Measurements from ENCODE around the gene WNT11.

WNT11 gene

DNA sequence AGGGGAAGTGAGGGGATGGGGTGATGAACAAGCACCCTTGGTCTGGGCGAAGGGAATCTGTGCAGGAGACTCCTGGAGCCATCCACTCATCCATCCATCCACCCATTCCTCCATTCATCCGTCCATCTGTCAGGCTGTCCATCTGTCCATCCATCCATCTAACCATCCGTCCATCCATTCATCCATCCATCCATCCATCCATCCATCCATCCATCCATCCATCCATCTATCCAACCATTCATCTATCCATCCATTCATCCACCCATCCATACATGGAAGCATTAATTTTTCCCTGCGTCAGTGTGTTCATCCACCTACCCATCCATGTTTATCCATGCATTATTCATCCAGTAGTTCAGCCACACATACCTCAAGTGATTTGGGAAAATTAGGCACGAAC is 32.0 kb downstream of the WNT11 start:
- no peak for DNase-seq (ENCODE audit: low read depth in 2 of 2)

DNA sequence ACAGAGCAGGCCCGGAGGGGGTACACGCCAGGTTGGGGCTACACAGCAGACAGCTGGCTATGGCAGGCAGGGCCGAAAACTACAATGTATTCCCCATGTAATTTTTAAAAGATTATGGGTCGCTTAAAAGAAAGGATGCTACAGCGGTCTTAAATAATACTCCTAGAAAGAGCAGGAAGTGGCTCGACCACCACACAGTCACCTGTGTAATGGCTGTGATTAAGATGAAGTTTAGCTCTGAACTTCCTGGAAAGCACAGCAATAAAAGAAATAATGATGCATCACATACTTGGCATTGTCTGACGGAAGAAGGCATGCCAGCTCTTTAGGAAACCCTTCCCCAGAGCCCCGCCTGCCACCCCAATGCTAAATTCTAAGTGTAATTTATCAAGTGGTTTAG is 32.6 kb downstream of the WNT11 start:
- no peak for DNase-seq (ENCODE audit: low read depth in 2 of 2)

DNA sequence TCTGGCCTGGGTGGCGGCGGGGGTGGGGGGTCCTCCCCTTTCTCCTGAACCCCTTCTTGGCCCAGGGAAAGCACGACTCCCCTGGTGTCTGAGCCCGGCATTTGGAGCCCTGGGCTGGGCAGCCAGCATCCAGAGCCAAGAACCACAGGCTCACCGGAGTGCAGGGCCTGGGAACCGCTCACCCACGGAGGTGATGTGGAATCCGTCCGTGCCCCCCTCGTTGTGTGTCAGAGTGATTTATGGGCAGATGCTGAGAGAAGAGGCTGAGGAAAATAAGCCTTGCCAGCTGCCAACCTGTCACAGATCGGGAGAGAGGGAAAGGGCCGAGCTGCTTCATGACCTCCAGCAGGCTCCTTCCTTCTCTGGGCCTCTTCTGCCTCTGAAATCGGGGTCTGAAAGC is 33.7 kb downstream of the WNT11 start:
- no peak for DNase-seq (ENCODE audit: low read depth in 2 of 2)

DNA sequence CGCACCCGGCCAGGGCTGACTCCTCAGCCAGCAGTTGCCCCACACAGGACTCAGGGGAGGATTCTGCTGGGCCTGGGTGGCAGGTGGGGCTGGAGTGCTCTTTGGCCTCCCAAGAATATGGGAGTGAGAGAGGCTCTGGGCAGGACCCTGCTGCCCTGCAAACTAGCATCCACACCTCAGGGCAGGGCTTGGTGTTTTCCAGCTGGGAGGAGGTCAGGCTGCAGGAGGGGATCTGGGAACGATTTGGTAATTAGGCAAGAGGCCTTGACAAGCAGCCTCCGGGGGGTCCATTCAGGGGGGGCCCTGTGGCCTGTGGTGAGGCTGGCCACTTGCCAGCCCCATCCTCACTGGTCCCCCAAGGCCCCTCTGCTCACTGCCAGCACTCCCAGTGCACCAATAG is 35.8 kb downstream of the WNT11 start:
- DNase-seq (ENCODE audit: low read depth in 2 of 2) = no peak

DNA sequence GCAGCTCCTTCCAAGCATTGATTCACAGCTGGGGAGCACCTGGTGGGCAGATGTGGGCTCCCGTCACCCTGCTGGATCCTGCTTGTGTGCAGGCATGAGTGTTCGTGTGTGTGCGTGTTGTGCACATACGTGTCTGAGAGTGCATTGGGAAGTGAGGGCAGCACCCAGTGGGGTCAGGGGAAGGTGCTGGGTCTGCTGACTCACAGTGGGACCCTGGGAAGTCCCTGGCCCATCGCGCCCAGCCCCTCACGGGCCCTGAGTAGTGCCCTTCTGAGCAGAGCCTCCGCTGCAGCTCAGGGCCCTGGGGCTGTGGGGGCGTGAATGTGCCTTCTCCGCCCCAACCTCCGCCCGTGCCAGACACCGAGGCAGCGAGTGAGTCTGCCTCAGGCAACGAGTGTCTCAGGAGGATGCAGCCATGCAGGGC is 36.8 kb downstream of the WNT11 start:
- DNase-seq (ENCODE audit: low read depth in 2 of 2) = no peak

DNA sequence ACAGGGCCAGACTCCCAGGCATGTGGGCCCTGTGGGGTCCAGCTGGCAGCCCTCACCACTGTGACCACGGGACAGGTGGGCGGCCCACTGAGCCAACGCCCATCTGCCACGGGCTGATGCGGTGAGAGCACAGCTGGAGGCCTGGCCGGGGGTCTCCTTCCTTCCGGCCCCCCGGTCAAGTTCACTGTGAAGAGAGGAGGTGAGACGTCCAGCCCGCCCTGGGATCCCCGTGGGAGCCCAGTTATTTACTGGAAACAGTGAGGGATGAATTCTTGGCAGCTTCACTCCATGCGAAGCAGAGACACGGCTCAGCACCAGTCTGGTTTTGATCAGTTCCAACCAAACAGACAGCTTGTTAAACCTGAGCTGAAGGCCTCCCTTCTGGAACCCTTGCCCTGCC is 38.7 kb downstream of the WNT11 start:
- no peak for DNase-seq (ENCODE audit: low read depth in 2 of 2)

DNA sequence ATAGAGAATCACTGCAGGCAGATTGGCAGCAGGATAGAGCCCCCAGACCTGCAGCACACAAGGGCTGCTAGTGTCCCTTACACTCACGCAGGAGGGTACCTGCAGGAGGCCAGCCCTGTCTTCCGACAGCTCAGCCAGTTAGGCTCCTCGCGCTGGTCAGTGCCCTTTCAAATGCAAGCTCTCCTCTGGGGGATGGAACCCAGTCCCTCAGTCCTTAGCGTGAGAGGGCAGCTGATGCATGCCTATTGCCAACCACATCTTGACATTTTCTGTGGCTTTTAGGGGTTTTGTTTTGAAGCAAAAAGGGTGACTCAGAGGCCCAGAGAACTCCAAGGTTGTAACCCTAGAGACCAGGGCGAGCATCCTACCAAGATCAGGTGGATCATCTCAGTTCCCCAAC is 40.0 kb downstream of the WNT11 start:
- DNase-seq (ENCODE audit: low read depth in 2 of 2) = no peak

DNA sequence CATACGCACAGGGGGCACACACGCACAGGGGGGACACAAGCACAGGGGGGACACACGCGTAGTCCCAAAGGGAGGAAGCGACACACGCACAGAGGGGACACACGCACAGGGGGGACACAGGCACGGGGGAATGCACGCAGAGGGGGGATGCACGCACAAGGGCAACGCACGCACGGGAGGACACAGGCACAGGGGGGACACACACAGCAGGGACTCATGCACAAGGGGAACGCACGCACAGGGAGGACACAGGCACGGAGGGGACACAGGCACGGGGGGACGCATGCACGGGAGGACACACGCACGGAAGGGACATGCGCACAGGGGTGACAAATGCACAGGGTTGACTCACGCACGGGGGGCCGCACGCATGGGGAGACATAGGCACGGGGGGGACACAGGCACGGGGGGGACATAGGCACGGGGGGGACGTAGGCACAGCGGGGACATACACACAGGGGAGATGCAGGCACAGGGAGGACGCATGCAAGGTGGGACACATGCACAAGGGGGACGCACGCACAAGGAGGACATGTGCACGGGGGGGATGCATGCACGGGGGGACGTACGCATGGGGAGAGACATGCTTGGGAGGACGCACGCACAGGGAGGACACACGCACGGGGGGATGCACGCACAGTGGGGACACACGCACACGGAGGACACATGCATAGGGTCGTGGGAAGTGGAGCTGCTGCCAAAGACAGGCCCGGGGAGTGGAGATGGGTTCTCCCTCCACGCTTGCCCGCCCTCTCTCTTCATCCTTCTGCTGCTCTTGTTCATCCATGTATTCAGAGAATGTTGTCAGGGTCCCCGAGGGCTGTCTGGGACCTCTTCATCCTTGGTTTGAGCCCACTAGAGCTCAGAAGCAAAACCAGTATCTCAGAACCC is 41.2 kb downstream of the WNT11 start:
- no peak for DNase-seq (ENCODE audit: low read depth in 2 of 2)

DNA sequence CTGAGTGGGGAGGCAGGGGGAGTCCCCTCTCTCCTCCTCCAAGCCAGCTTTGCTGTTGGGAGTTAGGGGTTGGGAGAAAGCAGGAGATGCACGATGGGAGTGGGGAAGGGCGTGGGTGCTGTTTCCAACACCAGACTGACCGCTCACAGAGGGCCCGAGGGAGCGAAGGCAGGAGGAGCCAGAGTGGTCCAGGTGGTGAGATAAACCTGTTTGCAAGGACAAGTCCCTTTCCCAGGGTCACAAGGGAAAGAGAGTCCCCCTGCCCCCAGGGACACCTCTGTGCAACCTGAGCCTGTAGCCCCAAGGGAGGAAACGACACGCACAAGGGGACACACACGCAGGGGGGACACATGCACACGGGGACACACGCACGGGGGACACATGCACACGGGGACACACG is 42.2 kb downstream of the WNT11 start:
- DNase-seq (ENCODE audit: low read depth in 2 of 2) = no peak

DNA sequence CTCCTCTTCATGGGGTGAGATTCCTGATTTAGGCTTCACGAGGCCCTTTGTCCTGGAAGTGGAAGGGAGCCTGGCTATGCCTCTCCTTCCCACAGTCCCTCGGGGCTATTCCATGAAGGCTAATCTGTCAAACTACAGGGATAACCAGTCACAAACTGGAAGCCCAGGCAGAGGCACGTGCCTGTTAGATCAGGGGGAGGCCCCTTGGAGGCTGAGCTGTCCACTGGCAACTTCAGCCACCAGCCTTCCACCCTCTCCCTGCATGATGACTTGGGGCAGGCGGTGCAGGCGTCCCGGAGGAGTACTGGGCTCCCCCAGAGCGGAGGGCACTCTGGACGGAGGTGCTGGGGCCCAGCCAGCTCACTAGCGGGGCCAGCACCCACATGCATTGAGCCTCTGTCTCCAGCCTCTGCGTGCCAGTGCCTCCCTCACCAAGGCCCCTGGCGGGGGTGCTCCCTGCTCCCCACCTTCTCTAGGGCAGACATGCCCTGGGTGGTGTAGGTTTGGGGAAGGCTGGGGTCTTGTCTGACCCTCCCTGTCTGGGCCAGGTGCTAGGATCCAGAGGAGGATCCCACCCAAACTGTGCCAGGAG is 42.9 kb downstream of the WNT11 start:
- DNase-seq (ENCODE audit: low read depth in 2 of 2) = no peak

DNA sequence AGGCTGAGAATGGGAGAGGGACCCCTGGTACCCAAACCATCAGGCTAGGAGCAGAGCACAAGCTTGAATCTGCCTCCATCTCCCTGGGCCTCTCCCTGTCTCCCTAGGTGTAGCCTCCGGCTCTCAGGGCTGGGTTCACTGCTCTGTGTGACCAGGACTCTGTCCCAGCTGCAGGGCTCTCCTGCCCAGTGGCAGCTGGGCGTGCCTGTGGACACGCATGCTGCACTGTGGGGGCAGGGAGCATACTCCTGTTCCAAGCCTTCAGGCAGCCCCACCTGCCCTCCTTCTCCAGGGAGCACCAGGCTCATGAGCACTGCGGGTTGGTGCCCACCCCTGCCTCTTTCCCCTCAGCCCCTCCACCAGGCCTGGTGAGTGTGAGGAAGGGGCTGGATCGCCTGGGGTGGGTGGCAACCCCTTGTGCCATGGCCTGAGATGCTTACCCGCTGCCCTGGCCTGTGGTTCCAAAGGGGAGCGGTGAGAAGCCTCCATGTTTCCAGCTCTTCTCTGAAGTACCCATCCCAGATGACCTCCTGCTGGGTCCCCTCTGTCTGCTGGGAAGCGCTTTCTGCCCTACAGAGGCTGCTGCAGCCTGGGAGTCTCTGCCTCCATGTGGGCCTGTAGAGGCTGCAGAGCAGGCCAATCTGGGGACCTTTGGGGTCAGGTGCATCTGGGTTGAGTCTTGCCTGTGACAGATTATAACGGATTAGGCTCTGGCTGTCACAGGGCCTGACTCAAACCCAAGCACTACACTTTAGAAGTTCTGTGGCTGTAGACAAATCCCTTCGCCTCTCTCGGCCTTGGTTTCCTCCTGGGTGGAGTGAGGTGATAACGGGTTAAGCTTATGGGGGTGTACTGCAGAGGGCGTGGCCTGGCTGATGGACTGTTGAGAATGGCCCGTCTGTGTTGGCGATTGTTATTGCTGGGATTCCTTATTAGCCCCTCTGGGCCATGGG is 43.7 kb downstream of the WNT11 start:
- no peak for DNase-seq (ENCODE audit: low read depth in 2 of 2)

DNA sequence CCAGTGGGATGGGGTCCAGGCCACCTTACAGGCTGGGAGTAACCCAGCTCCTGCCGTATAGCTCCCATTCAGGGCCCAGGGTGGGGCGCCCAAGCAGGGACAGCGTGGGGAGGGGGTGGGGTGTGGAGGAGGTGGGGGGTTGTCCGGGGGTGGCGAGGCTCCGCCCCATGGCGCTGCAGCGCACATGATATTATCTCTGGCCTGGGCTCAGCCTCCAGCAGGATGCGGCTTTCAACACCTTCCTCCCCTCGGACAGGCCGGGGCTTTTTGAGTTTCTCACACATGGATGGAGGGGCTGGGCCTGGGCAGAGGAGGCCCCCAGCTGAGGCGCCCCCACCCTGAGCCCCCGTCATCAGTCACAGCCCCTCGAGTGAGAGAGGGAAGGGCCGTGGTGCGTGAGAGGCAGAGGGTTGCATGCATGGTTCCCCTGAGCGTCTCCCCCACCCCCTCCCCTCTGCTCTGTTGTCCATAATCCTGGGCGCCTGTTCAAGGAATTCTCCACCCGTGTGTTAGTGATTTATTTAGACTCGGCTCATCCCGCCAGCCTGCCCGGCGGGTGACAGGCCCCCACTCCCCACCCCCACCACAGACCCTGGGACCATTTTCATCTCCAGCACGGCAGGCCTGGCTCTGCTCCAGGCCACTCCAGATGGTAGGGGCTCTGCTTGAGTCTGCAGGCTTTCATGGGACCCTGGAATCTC is 44.9 kb downstream of the WNT11 start:
- DNase-seq (ENCODE audit: low read depth in 2 of 2) = no peak

DNA sequence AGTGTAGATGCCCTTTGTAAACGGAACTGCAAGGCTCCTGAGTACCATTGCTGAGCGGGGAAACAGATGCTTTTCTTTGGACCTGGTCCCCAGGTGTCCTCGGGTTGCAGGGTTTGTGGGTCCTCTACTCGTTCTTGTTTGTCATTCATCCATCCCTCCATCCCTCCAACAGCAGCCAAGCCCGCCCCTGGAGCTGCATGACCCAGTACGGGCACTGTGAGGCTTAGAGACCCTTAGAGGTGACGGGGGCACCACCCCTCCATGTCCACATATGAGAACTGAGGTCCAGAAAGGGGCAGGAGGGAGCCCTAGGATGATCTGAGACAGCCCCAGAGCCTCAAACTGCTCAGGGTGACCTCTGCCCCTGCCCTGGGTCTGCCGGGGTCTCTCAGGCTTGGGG is 45.4 kb downstream of the WNT11 start:
- no peak for DNase-seq (ENCODE audit: low read depth in 2 of 2)

DNA sequence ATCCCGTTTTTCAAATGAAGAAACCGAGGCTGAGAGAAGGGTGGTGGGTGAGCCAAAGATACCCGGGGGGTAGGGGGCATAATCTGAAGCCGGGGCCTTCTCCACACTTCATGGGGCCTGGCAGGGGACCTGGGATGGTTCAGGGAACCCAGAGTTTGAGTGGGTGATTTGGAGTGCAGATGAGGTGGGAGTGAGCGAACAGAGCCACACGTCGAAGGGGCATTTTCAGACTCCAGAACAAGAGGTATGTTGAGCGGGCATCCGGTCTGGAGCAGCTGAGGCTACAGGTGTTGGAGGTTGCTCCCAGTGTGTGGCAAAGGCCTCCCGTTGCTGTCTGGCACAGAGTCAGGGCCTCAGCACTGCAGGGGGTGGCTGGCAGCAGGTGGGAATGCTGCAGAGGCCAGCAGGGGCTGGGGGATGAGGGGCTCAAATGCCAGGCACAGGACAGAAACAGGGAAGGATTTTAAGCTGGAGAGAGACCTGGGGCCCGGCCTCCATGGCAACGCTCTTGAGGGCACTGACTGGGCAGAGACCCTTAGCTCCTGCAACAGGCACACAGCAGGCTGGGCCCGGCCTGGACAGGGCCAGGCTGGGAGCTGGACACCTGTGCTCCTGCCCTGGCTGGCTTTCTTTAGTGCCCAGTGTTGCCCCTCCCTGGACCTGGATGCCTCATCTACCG is 46.2 kb downstream of the WNT11 start:
- DNase-seq (ENCODE audit: low read depth in 2 of 2) = no peak

DNA sequence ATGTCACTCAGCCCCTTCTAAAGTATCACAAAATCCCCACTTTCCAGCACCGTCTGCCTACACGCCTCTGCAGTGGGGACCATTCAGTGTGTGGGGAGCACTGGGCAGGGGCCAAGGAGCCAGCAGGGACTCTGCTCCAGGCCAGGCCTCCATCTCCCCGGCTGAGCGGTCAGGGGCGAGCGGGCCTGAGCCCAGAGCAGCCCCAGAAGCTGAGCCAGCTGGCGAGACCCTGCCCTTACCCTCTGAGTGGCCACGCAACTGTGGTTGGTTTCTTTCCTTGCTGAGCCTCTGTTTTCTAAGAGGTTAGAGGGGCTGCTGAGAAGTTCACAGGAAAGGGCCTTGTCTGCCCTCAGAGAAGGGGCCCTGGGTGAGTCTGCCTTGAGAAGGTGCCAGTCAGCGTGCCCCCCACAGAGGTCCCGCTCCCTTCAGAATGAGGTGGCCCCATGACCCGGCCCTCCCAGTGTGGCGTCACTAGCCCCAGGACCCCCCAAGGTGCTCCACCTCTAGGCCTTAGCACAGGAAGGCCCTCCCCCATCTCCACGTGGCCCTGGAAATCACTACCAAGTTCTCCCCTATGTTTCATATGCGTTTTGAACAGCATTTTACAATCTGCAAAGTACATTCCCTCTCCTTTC is 46.9 kb downstream of the WNT11 start:
- DNase-seq (ENCODE audit: low read depth in 2 of 2) = no peak

DNA sequence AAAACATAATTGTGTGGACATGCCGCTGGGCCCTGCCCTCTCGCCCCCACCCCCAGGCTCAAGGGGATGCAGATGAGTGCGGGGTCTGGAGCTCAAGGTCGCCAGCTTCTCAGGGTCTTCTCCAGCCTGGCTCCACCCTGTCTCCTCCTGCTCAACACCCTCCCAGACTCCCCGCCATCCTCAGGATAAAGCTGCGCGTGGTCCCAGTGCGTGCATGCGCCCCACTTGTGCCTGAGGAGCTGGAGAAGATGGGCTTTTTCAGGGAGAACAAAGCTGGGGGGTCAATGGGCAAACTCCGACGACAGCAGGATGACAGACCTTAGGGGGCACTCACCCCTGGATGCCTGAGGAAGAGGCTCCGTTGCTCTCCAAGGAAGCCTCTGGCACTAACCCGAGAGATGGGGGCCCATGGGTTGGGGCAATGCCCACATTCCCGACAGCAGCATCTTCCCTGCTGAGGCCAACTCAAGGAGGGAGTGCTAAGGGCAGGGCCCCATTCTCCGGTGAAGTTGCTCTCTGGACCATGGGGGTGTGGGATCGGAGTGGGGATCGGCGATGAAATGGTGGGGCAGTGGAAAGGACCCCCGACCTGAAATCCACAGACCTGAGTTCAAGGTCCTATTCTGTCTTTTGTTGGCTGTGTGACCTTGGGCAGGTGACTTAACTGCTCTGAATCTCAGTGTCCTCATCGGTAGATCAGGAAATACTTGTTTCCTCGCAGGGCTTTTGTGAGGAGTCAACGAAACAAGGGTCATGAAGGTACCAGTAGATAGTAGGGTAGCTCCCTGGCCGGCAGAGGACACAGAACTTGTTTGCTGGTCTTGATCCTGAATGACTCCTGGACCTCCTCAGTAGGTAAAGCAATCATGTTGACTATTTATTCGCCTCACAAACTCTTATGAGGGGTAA is 47.7 kb downstream of the WNT11 start:
- no peak for DNase-seq (ENCODE audit: low read depth in 2 of 2)

DNA sequence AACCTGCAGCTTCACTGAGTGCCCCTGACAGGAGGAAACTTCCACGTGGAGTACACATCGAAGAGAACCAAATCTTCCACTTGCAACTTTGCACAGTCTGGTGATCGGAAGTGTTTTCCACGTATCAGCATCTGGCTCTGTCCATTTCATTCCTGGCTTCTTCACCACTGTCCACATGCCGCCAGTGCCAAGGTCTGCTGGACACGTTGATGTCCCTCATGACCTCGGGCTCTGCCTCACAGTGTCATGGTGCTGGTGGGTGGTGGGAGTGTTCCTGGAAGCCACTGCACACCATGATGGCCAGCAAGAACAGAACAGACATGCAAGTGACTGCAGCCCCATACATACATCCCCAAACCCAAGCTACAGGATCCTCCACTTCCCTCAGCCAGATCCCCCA is 48.4 kb downstream of the WNT11 start:
- no peak for DNase-seq (ENCODE audit: low read depth in 2 of 2)

DNA sequence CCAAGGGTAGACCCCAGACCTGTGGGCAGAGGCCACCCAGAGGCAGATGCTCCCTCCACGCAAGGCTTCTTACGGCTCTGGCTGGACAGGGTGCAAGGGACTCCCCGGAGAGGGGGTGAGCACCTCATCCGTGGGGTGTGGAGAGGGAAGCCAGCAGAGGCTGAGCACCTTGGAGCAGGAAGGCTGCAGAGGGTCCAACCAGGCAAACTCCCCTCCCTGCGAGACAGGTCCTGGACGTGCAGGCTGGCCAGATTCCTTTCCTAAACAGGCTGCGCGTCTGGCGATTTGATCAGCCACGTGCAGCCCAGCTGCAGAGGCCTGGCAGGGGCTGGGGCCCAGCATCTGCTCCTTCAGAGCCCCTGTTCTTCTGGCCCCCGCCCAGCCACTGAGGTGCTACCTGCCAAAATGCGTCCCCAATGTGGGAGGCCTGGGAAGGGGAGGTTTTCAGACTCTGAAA is 49.3 kb downstream of the WNT11 start:
- DNase-seq (ENCODE audit: low read depth in 2 of 2) = no peak

DNA sequence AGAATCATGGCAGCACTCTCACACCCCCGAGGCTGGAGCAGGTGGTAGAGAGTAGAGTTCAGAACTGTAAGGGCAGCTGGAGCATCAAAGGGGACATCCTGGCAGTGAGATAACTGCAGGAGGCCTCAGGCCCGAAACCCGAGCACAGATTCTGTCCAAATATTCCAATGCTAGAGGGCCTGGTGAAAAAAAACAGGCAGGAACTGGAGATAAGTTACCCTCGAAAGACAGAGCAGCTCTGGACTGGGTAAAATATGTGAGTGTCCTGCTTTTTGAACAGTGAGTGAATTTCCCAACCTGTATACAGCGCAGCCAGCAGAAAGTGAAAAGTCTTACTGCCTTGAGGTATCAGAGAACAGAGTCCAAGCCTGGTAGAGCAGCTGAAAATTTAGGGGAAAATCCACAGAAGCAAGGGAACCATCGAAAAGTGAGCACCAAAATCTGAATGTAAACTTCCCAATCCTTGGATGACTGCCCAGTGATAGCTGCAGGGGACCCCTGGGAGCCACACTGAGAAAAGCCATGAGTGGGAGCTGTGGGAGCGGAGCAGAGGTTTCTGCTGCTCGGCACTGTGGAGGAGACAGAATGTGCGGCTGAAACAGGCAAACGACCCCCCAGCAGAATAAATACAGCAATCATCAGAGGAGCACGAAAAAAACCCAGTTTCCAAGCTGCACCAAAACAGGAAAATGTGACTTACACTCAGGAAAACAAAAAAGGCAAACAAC is 50.6 kb downstream of the WNT11 start:
- no peak for DNase-seq (ENCODE audit: low read depth in 2 of 2)

All from stimulated activated CD4-positive, alpha-beta T cell treated with anti-CD3 and anti-CD28 coated beads, Interleukin-1b, Interleukin-23, amount 100 ng/mL, for 1 hour (primary cell).